ENCODE data around the gene SLC26A6.

DNA sequence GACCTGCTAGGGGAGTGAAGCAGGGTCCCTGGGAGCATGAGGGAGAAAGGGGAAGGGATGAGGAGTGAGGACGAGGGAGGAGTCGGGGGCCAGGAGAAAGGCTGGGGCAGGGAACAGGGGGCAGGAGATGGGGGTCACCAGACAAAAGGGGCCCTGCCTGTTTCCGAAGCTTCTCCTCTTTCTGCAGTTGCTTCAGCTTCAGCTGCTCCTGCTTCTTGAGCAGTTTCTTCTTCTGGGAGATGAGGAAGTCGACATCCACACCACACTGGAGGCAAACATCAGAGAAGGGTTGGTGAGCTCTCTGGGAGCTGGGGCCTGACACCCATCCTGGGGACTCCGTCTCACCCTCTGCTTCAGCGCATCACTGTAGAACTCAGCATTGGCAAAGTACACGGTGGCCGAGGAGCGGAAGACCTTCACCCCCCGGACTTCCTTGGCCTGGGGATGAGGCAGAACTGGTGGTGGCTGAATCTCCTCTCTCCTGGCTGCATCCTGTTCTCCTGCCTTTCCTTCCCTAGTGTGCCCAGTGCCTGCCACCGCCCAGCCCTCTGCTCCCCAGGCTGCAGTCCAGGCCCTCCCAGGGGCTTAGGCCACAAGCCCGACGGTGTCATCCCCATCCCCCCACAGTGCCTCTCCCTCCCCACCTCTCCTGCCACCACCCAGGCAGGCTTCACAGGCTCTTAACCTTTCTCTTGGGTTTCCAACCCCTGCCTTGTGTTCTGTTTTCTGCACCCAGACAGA lies 6.8 kb downstream of the SLC26A6 start:
- TF ChIP-seq POLR2A (IDR thresholded peaks at IDR 0.05) = no peak
- TF ChIP-seq, protein P1, sequence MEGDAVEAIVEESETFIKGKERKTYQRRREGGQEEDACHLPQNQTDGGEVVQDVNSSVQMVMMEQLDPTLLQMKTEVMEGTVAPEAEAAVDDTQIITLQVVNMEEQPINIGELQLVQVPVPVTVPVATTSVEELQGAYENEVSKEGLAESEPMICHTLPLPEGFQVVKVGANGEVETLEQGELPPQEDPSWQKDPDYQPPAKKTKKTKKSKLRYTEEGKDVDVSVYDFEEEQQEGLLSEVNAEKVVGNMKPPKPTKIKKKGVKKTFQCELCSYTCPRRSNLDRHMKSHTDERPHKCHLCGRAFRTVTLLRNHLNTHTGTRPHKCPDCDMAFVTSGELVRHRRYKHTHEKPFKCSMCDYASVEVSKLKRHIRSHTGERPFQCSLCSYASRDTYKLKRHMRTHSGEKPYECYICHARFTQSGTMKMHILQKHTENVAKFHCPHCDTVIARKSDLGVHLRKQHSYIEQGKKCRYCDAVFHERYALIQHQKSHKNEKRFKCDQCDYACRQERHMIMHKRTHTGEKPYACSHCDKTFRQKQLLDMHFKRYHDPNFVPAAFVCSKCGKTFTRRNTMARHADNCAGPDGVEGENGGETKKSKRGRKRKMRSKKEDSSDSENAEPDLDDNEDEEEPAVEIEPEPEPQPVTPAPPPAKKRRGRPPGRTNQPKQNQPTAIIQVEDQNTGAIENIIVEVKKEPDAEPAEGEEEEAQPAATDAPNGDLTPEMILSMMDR (IDR thresholded peaks at IDR 0.05) = no peak
